Skeletal muscle tissue (tissue), 4 donors: ENCODE measurements around the gene DENND5B. TPM values are rescaled to one million over a fixed set of nuclear protein-coding genes. Genes with fewer than 3 reads are reported as not detected.

Source experiments
- H3K27ac ChIP-seq: one replicate; pipeline ENCODE4 v1.7.0; 2013; ENCODE audit warnings: mild to moderate bottlenecking, low read depth, low read length, inconsistent platforms
- H3K27me3 ChIP-seq, 3 donors: one replicate each; pipeline ENCODE4 v1.7.0; 2013; ENCODE audit warnings: low read length in 3 of 3; ENCODE audit not compliant: control insufficient read depth in 3 of 3, insufficient read depth in 3 of 3
- H3K36me3 ChIP-seq, 3 donors: one replicate each; pipeline ENCODE4 v1.7.0; 2013; ENCODE audit warnings: low read length in 3 of 3; ENCODE audit not compliant: control insufficient read depth in 3 of 3, insufficient read depth in 3 of 3
- H3K4me1 ChIP-seq, 3 donors: one replicate each; pipeline ENCODE4 v1.7.0; 2013; ENCODE audit warnings: low read length in 3 of 3, mild to moderate bottlenecking in 3 of 3; ENCODE audit not compliant: control insufficient read depth in 3 of 3, insufficient read depth in 3 of 3
- H3K4me3 ChIP-seq, 3 donors: one replicate each; pipeline ENCODE4 v1.7.0; 2013; ENCODE audit warnings: low read length in 3 of 3
- H3K9ac ChIP-seq, 3 donors: one replicate each; pipeline ENCODE4 v1.7.0; 2013; ENCODE audit warnings: low read length in 3 of 3, mild to moderate bottlenecking in 3 of 3, moderate library complexity in 2 of 3, low read depth in 1 of 3
- H3K9me3 ChIP-seq, 3 donors: one replicate each; pipeline ENCODE4 v1.7.0; 2013; ENCODE audit warnings: low read length in 3 of 3; ENCODE audit not compliant: control insufficient read depth in 3 of 3
- total RNA-seq: library from RNA; depleted of rRNA; stranded (reverse); fragments of >200 nt; gene quantifications from one replicate; pipeline ENCODE4 v1.2.3, GENCODE V29; 2014
- donor health status: Osteomylitis.

The DENND5B gene
- total RNA-seq, 1 donor from 2014 or later = 29.2 TPM

GRCh38 chr12:31470459-31470858 lies 120.5 kb downstream of the DENND5B start:
- H3K9ac ChIP-seq = no peak overlapping the region
- no peaks in the 10 kb centered on the region for H3K36me3 ChIP-seq
- no peak overlapping the region for H3K4me3 ChIP-seq
- no peak overlapping the region for H3K27ac ChIP-seq
- no peaks in the 10 kb centered on the region for H3K27me3 ChIP-seq
- H3K4me1 ChIP-seq = no peaks in the 10 kb centered on the region
- H3K9me3 ChIP-seq = no peaks in the 10 kb centered on the region

GRCh38 chr12:31466768-31467167 lies 124.2 kb downstream of the DENND5B start:
- H3K4me3 ChIP-seq = no peak overlapping the region
- no peak overlapping the region for H3K27ac ChIP-seq
- H3K27me3 ChIP-seq = no peaks in the 10 kb centered on the region
- H3K9ac ChIP-seq = no peak overlapping the region
- no peaks in the 10 kb centered on the region for H3K4me1 ChIP-seq
- H3K36me3 ChIP-seq = no peaks in the 10 kb centered on the region
- H3K9me3 ChIP-seq = no peaks in the 10 kb centered on the region

- Histone ChIP-seq H3K4me3 (no peak overlapping the region), H3K9ac (no peak overlapping the region), H3K4me1 (no peaks in the 10 kb centered on the region), H3K27me3 (no peaks in the 10 kb centered on the region), H3K36me3 (peaks cover 0 to 3% (median 0%) of the 10 kb centered on the region in 3 donors), H3K27ac (no peak overlapping the region), H3K9me3 (no peaks in the 10 kb centered on the region)
Observed at GRCh38 chr12:31465002-31465401, 125.9 kb downstream of the DENND5B start.

GRCh38 chr12:31460024-31460423 lies 130.9 kb downstream of the DENND5B start:
- H3K27ac ChIP-seq = no peak overlapping the region
- no peaks in the 10 kb centered on the region for H3K9me3 ChIP-seq
- H3K4me1 ChIP-seq = no peaks in the 10 kb centered on the region
- no peaks in the 10 kb centered on the region for H3K27me3 ChIP-seq
- H3K36me3 ChIP-seq = peaks cover 0 to 6% (median 0%) of the 10 kb centered on the region in 3 donors
- H3K9ac ChIP-seq = no peak overlapping the region
- H3K4me3 ChIP-seq = no peak overlapping the region

- no peaks in the 10 kb centered on the region for H3K27me3 ChIP-seq
- H3K27ac ChIP-seq = no peak overlapping the region
- peaks cover 0 to 10% (median 8%) of the 10 kb centered on the region in 3 donors for H3K36me3 ChIP-seq
- H3K9ac ChIP-seq = no peak overlapping the region
- no peak overlapping the region for H3K4me3 ChIP-seq
- H3K9me3 ChIP-seq = no peaks in the 10 kb centered on the region
- H3K4me1 ChIP-seq = no peaks in the 10 kb centered on the region
Observed at GRCh38 chr12:31456562-31456961, 134.4 kb downstream of the DENND5B start.

GRCh38 chr12:31444736-31445135 lies 146.2 kb downstream of the DENND5B start:
- Histone ChIP-seq H3K4me1 (no peaks in the 10 kb centered on the region), H3K36me3 (peaks cover 0 to 5% (median 4%) of the 10 kb centered on the region in 3 donors), H3K27me3 (no peaks in the 10 kb centered on the region), H3K9me3 (no peaks in the 10 kb centered on the region), H3K9ac (no peak overlapping the region), H3K4me3 (no peak overlapping the region), H3K27ac (no peak overlapping the region)

- H3K36me3 ChIP-seq = no peaks in the 10 kb centered on the region
- H3K4me1 ChIP-seq = no peaks in the 10 kb centered on the region
- no peak overlapping the region for H3K4me3 ChIP-seq
Observed at GRCh38 chr12:31440586-31440985, 150.3 kb downstream of the DENND5B start.

GRCh38 chr12:31440134-31440533 lies 150.8 kb downstream of the DENND5B start:
- no peak overlapping the region for H3K4me3 ChIP-seq
- no peaks in the 10 kb centered on the region for H3K27me3 ChIP-seq
- no peak overlapping the region for H3K9ac ChIP-seq
- no peak overlapping the region for H3K27ac ChIP-seq
- H3K36me3 ChIP-seq = no peaks in the 10 kb centered on the region
- no peaks in the 10 kb centered on the region for H3K4me1 ChIP-seq
- no peaks in the 10 kb centered on the region for H3K9me3 ChIP-seq

More at GRCh38 chr12:31440586-31440985, 150.3 kb downstream of the DENND5B start:
- H3K27me3 ChIP-seq = no peaks in the 10 kb centered on the region
- H3K9me3 ChIP-seq = no peaks in the 10 kb centered on the region
- no peak overlapping the region for H3K27ac ChIP-seq
- H3K9ac ChIP-seq = no peak overlapping the region

- Histone ChIP-seq H3K4me3 (no peak overlapping the region), H3K27ac (no peak overlapping the region), H3K9ac (no peak overlapping the region), H3K27me3 (no peaks in the 10 kb centered on the region), H3K9me3 (no peaks in the 10 kb centered on the region), H3K36me3 (no peaks in the 10 kb centered on the region), H3K4me1 (no peaks in the 10 kb centered on the region)
Observed at GRCh38 chr12:31431721-31432240, 159.2 kb downstream of the DENND5B start.

- Histone ChIP-seq H3K4me1 (no peaks in the 10 kb centered on the region), H3K36me3 (peaks cover 4 to 24% (median 10%) of the 10 kb centered on the region in 3 donors), H3K27ac (no peak overlapping the region), H3K27me3 (no peaks in the 10 kb centered on the region), H3K4me3 (no peak overlapping the region), H3K9ac (no peak overlapping the region), H3K9me3 (no peaks in the 10 kb centered on the region)
Observed at GRCh38 chr12:31423405-31423804, 167.5 kb downstream of the DENND5B start.
